Peyer's patch (tissue), 4 donors: ENCODE measurements around the gene ABCB8. TPM values are rescaled to one million over a fixed set of nuclear protein-coding genes. Genes with fewer than 3 reads are reported as not detected.
"Not testable (repeated sequence)": the region's sequence is repeated elsewhere in the genome, so short reads cannot be mapped to it uniquely, and the experiment has no call there.

Source experiments
- DNase-seq, 3 donors: peaks; one replicate each; pipeline ENCODE4 v3.0.0-alpha.2; 2017 to 2019
- H3K27ac ChIP-seq, 4 donors: fragments of 200-600 bp; sonication (generic); one replicate each; pipeline ENCODE4 v1.5.1; 2016 to 2019
- H3K27me3 ChIP-seq, 2 donors: fragments of 200-600 bp; sonication (generic); one replicate each; pipeline ENCODE4 v1.5.1; 2019
- H3K36me3 ChIP-seq, 3 donors: fragments of 200-600 bp; sonication (generic); one replicate each; pipeline ENCODE4 v1.5.1; 2016 to 2019
- H3K4me1 ChIP-seq, 4 donors: fragments of 200-600 bp; sonication (generic); one replicate each; pipeline ENCODE4 v1.5.1; 2016 to 2019
- H3K4me3 ChIP-seq, 4 donors: fragments of 200-600 bp; sonication (generic); 1 replicate in 3 of 4; 2 replicates in 1 of 4; pipeline ENCODE4 v1.5.1; 2016 to 2019; ENCODE audit warnings: mild to moderate bottlenecking in 1 of 4
- H3K9me3 ChIP-seq, 4 donors: fragments of 200-600 bp; sonication (generic); one replicate each; pipeline ENCODE4 v1.5.1; 2016 to 2019; ENCODE audit warnings: mild to moderate bottlenecking in 1 of 4
- CTCF ChIP-seq, 6 experiments: fragments of 450-650 bp in 4 of 6; fragments of 200-600 bp in 2 of 6; sonication (generic) in 1 of 6; IDR thresholded peaks; one replicate each; pipeline ENCODE4 v1.5.1; 2017 to 2019; ENCODE audit warnings: antibody characterized with exemption in 6 of 6, mild to moderate bottlenecking in 3 of 6, moderate library complexity in 1 of 6
- POLR2A ChIP-seq, 2 donors: fragments of 450-650 bp; IDR thresholded peaks; one replicate each; pipeline ENCODE4 v1.5.1; 2017; ENCODE audit warnings: antibody characterized with exemption in 2 of 2, mild to moderate bottlenecking in 2 of 2, moderate library complexity in 2 of 2
- total RNA-seq, 4 donors: library from RNA; depleted of rRNA; stranded (reverse); fragments of >200 nt; gene quantifications; one replicate each; pipeline ENCODE4 v1.1.0, GENCODE V29; 2016

ABCB8 gene
- total RNA-seq, 4 donors from 2014 or later, result 23.1 to 79.7 (median 42.7) TPM

GRCh38 chr7:151020231-151020630 lies 8.0 kb upstream of the ABCB8 start:
- DNase-seq, result no peak
- Histone ChIP-seq H3K4me3 (no peak overlapping the region), H3K36me3 (no peaks in the 10 kb centered on the region), H3K4me1 (peaks cover 6 to 18% (median 15%) of the 10 kb centered on the region in 4 donors), H3K27me3 (no peaks in the 10 kb centered on the region), H3K27ac (no peak overlapping the region), H3K9me3 (no peaks in the 10 kb centered on the region)
- no peak for TF ChIP-seq POLR2A (IDR thresholded peaks at IDR 0.05)
- no peak for TF ChIP-seq CTCF (IDR thresholded peaks at IDR 0.05)

- no peak for TF ChIP-seq POLR2A (IDR thresholded peaks at IDR 0.05)
- no peak for TF ChIP-seq CTCF (IDR thresholded peaks at IDR 0.05)
- H3K27ac ChIP-seq, result no peak overlapping the region
- H3K27me3 ChIP-seq, result no peaks in the 10 kb centered on the region
- H3K4me3 ChIP-seq, result no peak overlapping the region
- DNase-seq, result no peak
- H3K36me3 ChIP-seq, result no peaks in the 10 kb centered on the region
- no peaks in the 10 kb centered on the region for H3K9me3 ChIP-seq
- peaks cover 0 to 17% (median 10%) of the 10 kb centered on the region in 4 donors for H3K4me1 ChIP-seq
Measured at GRCh38 chr7:151023232-151023631, 5.0 kb upstream of the ABCB8 start.

GRCh38 chr7:151024435-151025056 lies 3.7 kb upstream of the ABCB8 start, which contains the start of gene ATG9B:
ATG9B (minus strand) TSS chr7:151024494; CDS start chr7:151024423, 71 bp downstream.
- Histone ChIP-seq H3K4me1 (peaks cover 0 to 10% (median 3%) of the 10 kb centered on the region in 4 donors), H3K4me3 (no peak within 1 kb of the TSS), H3K27me3 (no peaks in the 10 kb centered on the region), H3K9me3 (no peaks in the 10 kb centered on the region), H3K27ac (no peak within 1 kb of the TSS), H3K36me3 (no peaks in the 10 kb centered on the region)
- no peak for TF ChIP-seq POLR2A (IDR thresholded peaks at IDR 0.05)
- TF ChIP-seq CTCF (IDR thresholded peaks at IDR 0.05), result no peak
- no peak for DNase-seq

- Histone ChIP-seq H3K27ac (no peak overlapping the region), H3K9me3 (no peaks in the 10 kb centered on the region), H3K27me3 (no peaks in the 10 kb centered on the region), H3K36me3 (no peaks in the 10 kb centered on the region), H3K4me1 (peaks cover 0 to 10% (median 3%) of the 10 kb centered on the region in 4 donors), H3K4me3 (no peak overlapping the region)
- no peak for DNase-seq
- TF ChIP-seq POLR2A (IDR thresholded peaks at IDR 0.05), result no peak
- TF ChIP-seq CTCF (IDR thresholded peaks at IDR 0.05), result no peak
Measured at GRCh38 chr7:151025924-151026671, 2.2 kb upstream of the ABCB8 start.

- Histone ChIP-seq H3K4me3 (peak overlapping the region in 1 of 4 donors; percentile 62), H3K27ac (peak overlapping the region in 3 of 4 donors; percentile 76 to 92 (median 80))
- not testable (repeated sequence) for H3K36me3 ChIP-seq, DNase-seq, H3K4me1 ChIP-seq, H3K9me3 ChIP-seq, H3K27me3 ChIP-seq
Measured at GRCh38 chr7:151026771-151027727, 1.2 kb upstream of the ABCB8 start.

- Histone ChIP-seq H3K27ac (peak overlapping the region; percentile 76 to 92 (median 85)), H3K4me3 (peak overlapping the region; percentile 62 to 94 (median 76))
- not testable (repeated sequence) for DNase-seq, H3K27me3 ChIP-seq, H3K4me1 ChIP-seq, H3K36me3 ChIP-seq, H3K9me3 ChIP-seq
Measured at GRCh38 chr7:151027728-151028130, 521 bp upstream of the ABCB8 start.
